H1 (cell line): ENCODE data around the gene OASL. TPM values are rescaled to one million over a fixed set of nuclear protein-coding genes. Genes with fewer than 3 reads are reported as not detected.

Source experiments
- CTCF ChIA-PET: fragments of 300-600 bp; sonication (Branson Sonifier 250); formaldehyde crosslinking; loops from one replicate; lab custom pipeline; 2021; ENCODE audit not compliant: partially characterized antibody; lab: Charles Lee
- POLR2A ChIA-PET: fragments of 300-600 bp; sonication (Branson Sonifier 250); formaldehyde crosslinking; loops from one replicate; lab custom pipeline; 2021; ENCODE audit warnings: inconsistent platforms; ENCODE audit not compliant: partially characterized antibody; lab: Charles Lee
- DNase-seq, 2 experiments: peaks; one replicate each; pipeline versions ENCODE4 v3.0.0 to v3.0.0-alpha.2; 2010 to 2022; ENCODE audit warnings: low spot score in 2 of 2, low read depth in 1 of 2, mixed read lengths in 1 of 2
- FAIRE-seq: peaks from 2 replicates; lab custom pipeline; 2011; peaks lifted over from hg19 to GRCh38; lab: Jason Lieb, UNC
- H2AFZ ChIP-seq: 2 replicates; pipeline ENCODE4 v1.8.1; 2012; ENCODE audit warnings: low read length, inconsistent platforms
- H2AK5ac ChIP-seq: 2 replicates; pipeline ENCODE4 v1.6.1; 2013; ENCODE audit warnings: low read depth, low read length
- H2BK120ac ChIP-seq: replicated peaks from 2 replicates; pipeline ENCODE3; 2013; ENCODE audit warnings: low read depth, low read length, inconsistent platforms
- H2BK12ac ChIP-seq: 2 replicates; pipeline ENCODE4 v1.6.1; 2013; ENCODE audit warnings: low read depth, low read length
- H2BK15ac ChIP-seq: 2 replicates; pipeline ENCODE4 v1.6.1; 2013; ENCODE audit warnings: low read length
- H2BK20ac ChIP-seq: 2 replicates; pipeline ENCODE4 v1.6.1; 2013; ENCODE audit warnings: low read length
- H2BK5ac ChIP-seq: 2 replicates; pipeline ENCODE4 v1.6.1; 2013; ENCODE audit warnings: low read depth, low read length
- H3K14ac ChIP-seq: 2 replicates; pipeline ENCODE4 v1.6.1; 2013; ENCODE audit warnings: inconsistent platforms; ENCODE audit not compliant: insufficient read length
- H3K18ac ChIP-seq: 2 replicates; pipeline ENCODE4 v1.6.1; 2013; ENCODE audit warnings: low read length; ENCODE audit errors: extremely low read depth
- H3K23ac ChIP-seq: 2 replicates; pipeline ENCODE4 v1.6.1; 2013; ENCODE audit warnings: inconsistent platforms; ENCODE audit not compliant: insufficient read length
- H3K23me2 ChIP-seq: 2 replicates; pipeline ENCODE4 v1.6.1; 2013; ENCODE audit warnings: low read depth, low read length
- H3K27ac ChIP-seq: 2 replicates; pipeline ENCODE4 v1.6.1; 2011; ENCODE audit warnings: low read depth, low read length, inconsistent platforms
- H3K27me3 ChIP-seq, 4 experiments: replicated peaks in 1 of 4; 1 replicate in 1 of 4; 2 replicates in 3 of 4; pipeline versions ENCODE4 v1.6.1 to v1.8.1; 2011 to 2013; ENCODE audit warnings: low read length in 3 of 4, mild to moderate bottlenecking in 3 of 4, inconsistent platforms in 2 of 4, mixed read lengths in 2 of 4, moderate library complexity in 1 of 4; ENCODE audit not compliant: control insufficient read depth in 3 of 4, insufficient read depth in 3 of 4; ENCODE audit errors: extremely low read depth in 1 of 4
- H3K36me3 ChIP-seq, 4 experiments: 2 replicates each; pipeline versions ENCODE4 v1.6.1 to v1.8.1; 2011 to 2013; ENCODE audit warnings: mild to moderate bottlenecking in 4 of 4, low read length in 3 of 4, moderate library complexity in 2 of 4, control low read depth in 1 of 4, inconsistent platforms in 1 of 4; ENCODE audit not compliant: insufficient read depth in 4 of 4, control insufficient read depth in 2 of 4
- H3K4ac ChIP-seq: replicated peaks from 2 replicates; pipeline ENCODE3; 2013; ENCODE audit warnings: low read length, low read depth, mixed read lengths, inconsistent platforms; ENCODE audit not compliant: insufficient read length
- H3K4me1 ChIP-seq, 4 experiments: replicated peaks in 1 of 4; 1 replicate in 1 of 4; 2 replicates in 3 of 4; pipeline versions ENCODE4 v1.6.1 to v1.8.1; 2011 to 2013; ENCODE audit warnings: low read length in 3 of 4, inconsistent platforms in 2 of 4, mixed read lengths in 1 of 4; ENCODE audit not compliant: insufficient read depth in 4 of 4, control insufficient read depth in 3 of 4
- H3K4me2 ChIP-seq, 2 experiments: 2 replicates each; pipeline versions ENCODE4 v1.6.1 to v1.8.1; 2011 to 2013; ENCODE audit warnings: low read depth in 2 of 2, low read length in 2 of 2, control low read depth in 1 of 2, inconsistent platforms in 1 of 2, mild to moderate bottlenecking in 1 of 2; ENCODE audit not compliant: insufficient read depth in 1 of 2
- H3K4me3 ChIP-seq, 4 experiments: fragments of 200-600, 300-600 bp in 1 of 4; sonication (generic), shearing (Covaris generic), sonication (Bioruptor Twin) in 1 of 4; 2 replicates each; pipeline versions ENCODE4 v1.5.1 to v1.8.1; 2011 to 2016; ENCODE audit warnings: low read length in 4 of 4, low read depth in 3 of 4, control low read depth in 2 of 4, inconsistent platforms in 2 of 4, mild to moderate bottlenecking in 2 of 4, mixed read lengths in 1 of 4, moderate library complexity in 1 of 4; ENCODE audit not compliant: insufficient read depth in 2 of 4; ENCODE audit errors: extremely low read depth in 1 of 4
- H3K56ac ChIP-seq: replicated peaks from 2 replicates; pipeline ENCODE3; 2013; ENCODE audit warnings: low read depth, mild to moderate bottlenecking, mixed read lengths, low read length, inconsistent platforms; ENCODE audit not compliant: insufficient read length
- H3K79me1 ChIP-seq: 2 replicates; pipeline ENCODE4 v1.6.1; 2013; ENCODE audit warnings: low read depth, low read length, control low read depth
- H3K79me2 ChIP-seq, 2 experiments: 2 replicates each; pipeline versions ENCODE4 v1.6.1 to v1.8.1; 2012 to 2013; ENCODE audit warnings: low read length in 2 of 2, mild to moderate bottlenecking in 2 of 2, inconsistent platforms in 1 of 2; ENCODE audit not compliant: insufficient read depth in 2 of 2, control insufficient read depth in 1 of 2
- H3K9ac ChIP-seq, 4 experiments: replicated peaks in 1 of 4; 1 replicate in 1 of 4; 2 replicates in 3 of 4; pipeline versions ENCODE4 v1.6.1 to v1.8.1; 2011 to 2013; ENCODE audit warnings: low read depth in 3 of 4, low read length in 3 of 4, control low read depth in 2 of 4, mild to moderate bottlenecking in 2 of 4, moderate library complexity in 2 of 4, inconsistent platforms in 1 of 4; ENCODE audit errors: extremely low read depth in 1 of 4
- H3K9me3 ChIP-seq, 2 experiments: 2 replicates each; pipeline versions ENCODE4 v1.6.1 to v1.8.1; 2012 to 2013; ENCODE audit warnings: mild to moderate bottlenecking in 2 of 2, moderate library complexity in 2 of 2, control low read depth in 1 of 2, inconsistent platforms in 1 of 2, low read depth in 1 of 2, low read length in 1 of 2, mixed read lengths in 1 of 2; ENCODE audit not compliant: insufficient read depth in 2 of 2
- H4K20me1 ChIP-seq, 2 experiments: replicated peaks in 1 of 2; 2 replicates each; pipeline versions ENCODE3 to v1.8.1; 2011 to 2013; ENCODE audit warnings: inconsistent platforms in 2 of 2, low read length in 2 of 2, mild to moderate bottlenecking in 1 of 2; ENCODE audit not compliant: insufficient read depth in 2 of 2, control insufficient read depth in 1 of 2
- H4K5ac ChIP-seq: 2 replicates; pipeline ENCODE4 v1.6.1; 2013; ENCODE audit warnings: low read length, low read depth, mixed read lengths, inconsistent platforms; ENCODE audit not compliant: insufficient read length
- H4K8ac ChIP-seq: 2 replicates; pipeline ENCODE4 v1.8.0; 2013; ENCODE audit warnings: mild to moderate bottlenecking, moderate library complexity, low read length, inconsistent platforms; ENCODE audit not compliant: insufficient read depth; ENCODE audit errors: extremely low read depth
- H4K91ac ChIP-seq: replicated peaks from 2 replicates; pipeline ENCODE3; 2013; ENCODE audit warnings: low read length, mixed read lengths, inconsistent platforms; ENCODE audit not compliant: insufficient read length
- ATF3 ChIP-seq: IDR thresholded peaks from 2 replicates; pipeline ENCODE4 v1.6.1; 2011; ENCODE audit warnings: low read depth, mild to moderate bottlenecking, low read length; ENCODE audit not compliant: insufficient read depth
- EZH2 ChIP-seq: fragments of 200-600 bp; sonication (generic); IDR thresholded peaks from 2 replicates; pipeline ENCODE4 v1.7.1; 2012; ENCODE audit warnings: low read depth, mild to moderate bottlenecking, moderate library complexity, low read length, inconsistent platforms; ENCODE audit not compliant: severe bottlenecking
- KDM1A ChIP-seq: fragments of 200-600, 300-600 bp; sonication (generic); IDR thresholded peaks from 2 replicates; pipeline ENCODE4 v1.7.1; 2016; ENCODE audit warnings: mild to moderate bottlenecking, low read length, borderline replicate concordance
- SIRT6 ChIP-seq: IDR thresholded peaks from one replicate; pipeline ENCODE4 v1.7.1; 2012; ENCODE audit warnings: low read length, inconsistent platforms
- SP1 ChIP-seq: IDR thresholded peaks from 2 replicates; pipeline ENCODE4 v1.6.1; 2011; ENCODE audit warnings: low read depth, low read length
- WGBS, 2 experiments: shearing (Covaris generic) in 1 of 2; methylation state at CpG; one replicate each; pipeline versions ENCODE4 v1.1.6 to v1.1.7; 2013 to 2015; ENCODE audit warnings: low lambda C conversion rate in 2 of 2, mixed read lengths in 2 of 2, inconsistent platforms in 1 of 2, low coverage in 1 of 2, missing lambda C conversion rate in 1 of 2; ENCODE audit not compliant: insufficient replicate concordance in 2 of 2, insufficient coverage in 1 of 2, insufficient read length in 1 of 2; ENCODE audit errors: extremely low coverage in 1 of 2, missing lambda C conversion rate in 1 of 2; 5-methylcytosine and 5-hydroxymethylcytosine counted together
- polyA plus RNA-seq, 7 experiments: library from polyadenylated mRNA; depleted of rRNA in 3 of 7; stranded (reverse) in 5 of 7; unstranded in 2 of 7; fragments of >200 nt in 5 of 7; fragments of 200-250 nt in 2 of 7; gene quantifications; 1 replicate in 5 of 7; 2 replicates in 1 of 7; 4 replicates in 1 of 7; pipeline versions ENCODE4 v1.2.1 to v1.2.3, GENCODE V29; 2011 to 2013; ENCODE audit warnings: missing spikeins in 2 of 7, mixed read lengths in 2 of 7
- total RNA-seq: library from RNA; stranded (reverse); fragmentation: NEBNext Ultra II Directional; extraction: Animal tissue kit (Norgen Biotek cat#: 25700); gene quantifications from 2 replicates; pipeline ENCODE4 v1.2.1, GENCODE V29; 2021

Gene OASL
- total and polyA plus RNA-seq, 2 of the 8 experiments (the other 6 are each of a cell fraction or from before 2014, with no cell fraction given): not detected

GRCh38 chr12:120981407-120981941, 57.6 kb downstream of the OASL start:
- H4K5ac ChIP-seq: no peak overlapping the region
- no peaks in the 10 kb centered on the region for H3K27me3 ChIP-seq
- no peak overlapping the region for H4K91ac ChIP-seq
- peaks cover 2% of the 10 kb centered on the region; the same call in 1 of the 2 replicates for H3K23me2 ChIP-seq
- H3K79me2 ChIP-seq: no peaks in the 10 kb centered on the region
- H3K9ac ChIP-seq: no peak overlapping the region; a peak in 1 of 7 replicates
- H2AFZ ChIP-seq: no peak overlapping the region
- H2BK15ac ChIP-seq: no peak overlapping the region
- FAIRE-seq: no peak
- no peak overlapping the region for H3K27ac ChIP-seq
- no peak overlapping the region for H3K56ac ChIP-seq
- POLR2A ChIA-PET: interaction anchor here (1.4 to 2.2 kb wide), 3 partner anchors 10 to 21 kb away, joined by 3 to 8 read pairs (median 5); no protein-coding TSS in a partner anchor
- no peak overlapping the region for H3K23ac ChIP-seq
- H2BK12ac ChIP-seq: no peak overlapping the region
- H2BK20ac ChIP-seq: no peak overlapping the region
- CTCF ChIA-PET: interaction anchor here (0.6 to 2.3 kb wide), 7 partner anchors 24 to 332 kb away, joined by 3 to 26 read pairs (median 4); no protein-coding TSS in a partner anchor
- H4K20me1 ChIP-seq: no peaks in the 10 kb centered on the region
- TF ChIP-seq ATF3 (no peak), EZH2 (no peak), SIRT6 (no peak), KDM1A (peak; percentile 85), SP1 (no peak)
- 87% methylated on average over 6 of the region's 6 CpGs; no CpG with 5 or more reads in 1 of the 2 experiments for WGBS, 2 experiments
- H3K4ac ChIP-seq: no peak overlapping the region
- H3K4me1 ChIP-seq: peaks cover 0 to 11% (median 1%) of the 10 kb centered on the region in 4 experiments; a peak in 4 of 7 replicates
- no peaks in the 10 kb centered on the region for H3K79me1 ChIP-seq
- no peaks in the 10 kb centered on the region for H3K36me3 ChIP-seq
- H2BK5ac ChIP-seq: no peak overlapping the region
- no peak overlapping the region for H2BK120ac ChIP-seq
- no peak overlapping the region for H4K8ac ChIP-seq
- DNase-seq: no peak
- no peak overlapping the region for H3K4me2 ChIP-seq
- no peak overlapping the region for H3K4me3 ChIP-seq
- no peak overlapping the region for H3K14ac ChIP-seq
- H2AK5ac ChIP-seq: no peak overlapping the region
- no peaks in the 10 kb centered on the region for H3K9me3 ChIP-seq
- no peak overlapping the region for H3K18ac ChIP-seq
